Testis (tissue), 2 donors: ENCODE data around the gene RFLNA.

Source experiments
- CTCF ChIP-seq, 3 experiments: fragments of 450-650 bp in 2 of 3; fragments of 200-600 bp in 1 of 3; sonication (generic) in 1 of 3; IDR thresholded peaks; one replicate each; pipeline ENCODE4 v1.5.1; 2016 to 2019; ENCODE audit warnings: antibody characterized with exemption in 3 of 3, mild to moderate bottlenecking in 2 of 3, moderate library complexity in 1 of 3
- POLR2A ChIP-seq: fragments of 450-650 bp; IDR thresholded peaks from one replicate; pipeline ENCODE4 v1.6.1; 2017; ENCODE audit warnings: antibody characterized with exemption, mild to moderate bottlenecking, moderate library complexity

GRCh38 chr12:124354400-124354799 is 59.5 kb downstream of the RFLNA start:
- no peak for TF ChIP-seq CTCF (IDR thresholded peaks at IDR 0.05)
- TF ChIP-seq POLR2A, result no peak
